HCT116 (cell line): ENCODE data around the gene ANKRD6. TPM values are rescaled to one million over a fixed set of nuclear protein-coding genes. Genes with fewer than 3 reads are reported as not detected.

ENCODE experiments used
- ATAC-seq: fragments of 200-7000 bp; cut with Tn5 transposase; 2 replicates; pipeline ENCODE4 v1.9.1; 2020; ENCODE audit warnings: mild to moderate bottlenecking, moderate library complexity
- BruUV-seq: library from RNA; stranded (reverse); fragments of 400-500 nt; replicated peaks from 2 replicates; lab custom pipeline; 2021; lab: Mats Ljungman, UMichigan
- CTCF ChIA-PET: fragments of 300-600 bp; sonication (Branson Sonifier 250); formaldehyde crosslinking; loops from one replicate; lab custom pipeline; 2021; ENCODE audit warnings: antibody characterized with exemption; lab: Charles Lee
- POLR2A ChIA-PET: fragments of 300-600, 350-600 bp; sonication (Branson Sonifier 250); formaldehyde crosslinking; loops from one replicate; lab custom pipeline; 2021; ENCODE audit warnings: antibody characterized with exemption; lab: Charles Lee
- RAD21 ChIA-PET, 2 experiments: fragments of 300-600 bp; sonication (Branson Sonifier 250); formaldehyde crosslinking; loops; one replicate each; lab custom pipeline; 2023; ENCODE audit warnings: low total read pairs in 2 of 2; ENCODE audit not compliant: uncharacterized antibody in 2 of 2, unreplicated experiment in 2 of 2, low non-redundant PET in 1 of 2; lab: Charles Lee
- DNase-seq: peaks from one replicate; pipeline ENCODE4 v3.0.0-alpha.2; 2010; ENCODE audit warnings: low read depth, low spot score
- H2AFZ ChIP-seq: fragments of 200-600 bp; shearing (Covaris generic), sonication (generic); 2 replicates; pipeline ENCODE4 v1.6.1; 2017; ENCODE audit warnings: low read depth, mixed run types, mixed read lengths, antibody characterized with exemption, low read length; ENCODE audit not compliant: poor library complexity, severe bottlenecking
- H3K27ac ChIP-seq: 2 replicates; pipeline ENCODE4 v1.5.1; 2012; ENCODE audit warnings: low read depth, low read length
- H3K27me3 ChIP-seq: fragments of 200-600 bp; sonication (generic); 2 replicates; pipeline ENCODE4 v1.6.1; 2016; ENCODE audit warnings: mixed run types, low read length, mixed read lengths; ENCODE audit not compliant: insufficient read depth
- H3K36me3 ChIP-seq, 2 experiments: fragments of 200-500 bp in 1 of 2; fragments of 200-600 bp in 1 of 2; sonication (Bioruptor generic) in 1 of 2; sonication (generic) in 1 of 2; 2 replicates each; pipeline versions ENCODE4 v1.5.1 to v1.6.1; 2014 to 2016; ENCODE audit warnings: low read length in 2 of 2, inconsistent platforms in 1 of 2, mixed read lengths in 1 of 2, mixed run types in 1 of 2; ENCODE audit not compliant: insufficient read depth in 2 of 2, control insufficient read depth in 1 of 2
- H3K4me1 ChIP-seq, 2 experiments: fragments of 200-600 bp in 1 of 2; sonication (generic) in 1 of 2; 2 replicates each; pipeline versions ENCODE4 v1.5.1 to v1.6.1; 2012 to 2017; ENCODE audit warnings: low read length in 2 of 2, inconsistent platforms in 1 of 2, mild to moderate bottlenecking in 1 of 2, mixed read lengths in 1 of 2, mixed run types in 1 of 2, moderate library complexity in 1 of 2; ENCODE audit not compliant: insufficient read depth in 2 of 2, control insufficient read depth in 1 of 2
- H3K4me2 ChIP-seq: fragments of 200-600 bp; sonication (generic); 2 replicates; pipeline ENCODE4 v1.6.1; 2017; ENCODE audit warnings: mixed run types, low read length, mixed read lengths
- H3K4me3 ChIP-seq, 2 experiments: fragments of 200-600 bp in 1 of 2; sonication (generic) in 1 of 2; replicated peaks in 1 of 2; 2 replicates each; pipeline ENCODE4 v1.5.1; 2011 to 2016; ENCODE audit warnings: low read length in 2 of 2, control low read depth in 1 of 2, low read depth in 1 of 2, mild to moderate bottlenecking in 1 of 2, mixed read lengths in 1 of 2, mixed run types in 1 of 2
- H3K79me2 ChIP-seq: fragments of 200-600 bp; sonication (generic); 2 replicates; pipeline ENCODE4 v1.6.1; 2017; ENCODE audit warnings: mild to moderate bottlenecking, mixed run types, low read length, moderate library complexity, mixed read lengths; ENCODE audit not compliant: insufficient read depth
- H3K9ac ChIP-seq: fragments of 200-600 bp; sonication (generic); 2 replicates; pipeline ENCODE4 v1.6.1; 2016; ENCODE audit warnings: low read length, mixed read lengths
- H3K9me2 ChIP-seq: fragments of 200-600 bp; sonication (generic), shearing (Covaris generic); 2 replicates; pipeline ENCODE4 v1.6.1; 2017; ENCODE audit warnings: mixed run types, mild to moderate bottlenecking, moderate library complexity; ENCODE audit not compliant: insufficient read depth
- H3K9me3 ChIP-seq, 2 experiments: fragments of 200-500 bp in 1 of 2; fragments of 200-600 bp in 1 of 2; sonication (Bioruptor generic) in 1 of 2; sonication (generic) in 1 of 2; 2 replicates each; pipeline ENCODE4 v1.6.1; 2014 to 2017; ENCODE audit warnings: low read length in 2 of 2, mixed read lengths in 2 of 2, inconsistent platforms in 1 of 2, low read depth in 1 of 2, mild to moderate bottlenecking in 1 of 2, mixed run types in 1 of 2, moderate library complexity in 1 of 2; ENCODE audit not compliant: control insufficient read depth in 1 of 2, insufficient read depth in 1 of 2
- H4K20me1 ChIP-seq: fragments of 200-600 bp; sonication (generic), shearing (Covaris generic); 2 replicates; pipeline ENCODE4 v1.6.1; 2017; ENCODE audit warnings: mixed run types, mild to moderate bottlenecking, moderate library complexity; ENCODE audit not compliant: insufficient read depth
- EZH2 ChIP-seq: fragments of 200-600 bp; sonication (generic); IDR thresholded peaks from 2 replicates; pipeline ENCODE4 v1.6.1; 2017; ENCODE audit warnings: antibody characterized with exemption, mixed run types
- FOSL1 ChIP-seq: IDR thresholded peaks from 2 replicates; pipeline ENCODE4 v1.6.1; 2012; ENCODE audit warnings: low read depth
- JUND ChIP-seq: IDR thresholded peaks from 2 replicates; pipeline ENCODE4 v1.6.1; 2012
- POLR2A ChIP-seq: IDR thresholded peaks from 2 replicates; pipeline ENCODE4 v1.7.0; 2011; ENCODE audit warnings: borderline replicate concordance; ENCODE audit not compliant: insufficient read depth, insufficient read length; ENCODE audit errors: extremely low read depth
- SIN3A ChIP-seq: IDR thresholded peaks from 2 replicates; pipeline ENCODE4 v1.6.1; 2012; ENCODE audit warnings: low read depth
- SP1 ChIP-seq: IDR thresholded peaks from 2 replicates; pipeline ENCODE4 v1.6.1; 2012; ENCODE audit warnings: low read depth
- YY1 ChIP-seq: IDR thresholded peaks from 2 replicates; pipeline ENCODE4 v1.6.1; 2011; ENCODE audit warnings: low read length, low read depth, moderate library complexity, mild to moderate bottlenecking; ENCODE audit not compliant: insufficient replicate concordance; ENCODE audit errors: extremely low read depth
- ZBTB33 ChIP-seq: IDR thresholded peaks from 2 replicates; pipeline ENCODE4 v1.6.1; 2011; ENCODE audit warnings: mild to moderate bottlenecking, low read length, moderate library complexity; ENCODE audit not compliant: insufficient replicate concordance; ENCODE audit errors: extremely low read depth
- intact Hi-C: fragments of 100-400 bp; cut with micrococcal nuclease; formaldehyde crosslinking; loops from 2 replicates; pipeline ENCODE4 v1.10.0; 2022
- total RNA-seq: library from RNA; stranded (reverse); gene quantifications from one replicate; pipeline ENCODE4 v1.2.1, GENCODE V29; 2021; ENCODE audit not compliant: unreplicated experiment
- TF ChIP-seq, protein P1 (sequence below): IDR thresholded peaks from 2 replicates; pipeline ENCODE4 v1.6.1; 2012

The ANKRD6 gene
- total RNA-seq, 1 experiment from 2014 or later: 9.9 TPM

GRCh38 chr6:89510393-89510792, 77.4 kb downstream of the ANKRD6 start:
- TF ChIP-seq YY1: no peak
- POLR2A ChIA-PET: no interaction called here
- Histone ChIP-seq H3K4me2 (no peak overlapping the region), H3K9ac (no peak overlapping the region), H2AFZ (no peak overlapping the region), H3K27ac (no peak overlapping the region), H3K9me2 (no peaks in the 10 kb centered on the region), H3K9me3 (no peaks in the 10 kb centered on the region), H3K4me1 (peaks cover 7 to 12% of the 10 kb centered on the region in 2 experiments; a peak in 3 of 4 replicates), H4K20me1 (no peaks in the 10 kb centered on the region), H3K4me3 (no peak overlapping the region), H3K36me3 (no peaks in the 10 kb centered on the region), H3K79me2 (no peaks in the 10 kb centered on the region), H3K27me3 (no peaks in the 10 kb centered on the region)
- no peak for DNase-seq
- intact Hi-C loops: no loop called here
- BruUV-seq: no TSS peak
- RAD21 ChIA-PET: no interaction called here
- ATAC-seq: no peak
- CTCF ChIA-PET: no interaction called here

- Histone ChIP-seq H3K9me2 (no peaks in the 10 kb centered on the region), H3K4me1 (no peaks in the 10 kb centered on the region), H3K79me2 (no peaks in the 10 kb centered on the region), H3K27ac (no peak overlapping the region), H3K9ac (no peak overlapping the region), H3K9me3 (no peaks in the 10 kb centered on the region), H3K4me3 (no peak overlapping the region), H3K27me3 (no peaks in the 10 kb centered on the region), H4K20me1 (no peaks in the 10 kb centered on the region), H3K4me2 (no peak overlapping the region), H2AFZ (no peak overlapping the region), H3K36me3 (no peaks in the 10 kb centered on the region)
- no TSS peak for BruUV-seq
- intact Hi-C loops: no loop called here
- CTCF ChIA-PET: no interaction called here
- ATAC-seq: no peak
- TF ChIP-seq, protein P1, sequence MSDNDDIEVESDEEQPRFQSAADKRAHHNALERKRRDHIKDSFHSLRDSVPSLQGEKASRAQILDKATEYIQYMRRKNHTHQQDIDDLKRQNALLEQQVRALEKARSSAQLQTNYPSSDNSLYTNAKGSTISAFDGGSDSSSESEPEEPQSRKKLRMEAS: no peak
- TF ChIP-seq JUND (no peak), EZH2 (no peak), ZBTB33 (no peak), SIN3A (no peak), POLR2A (no peak), SP1 (no peak), FOSL1 (no peak)
- no peak for DNase-seq
- POLR2A ChIA-PET: no interaction called here
- RAD21 ChIA-PET: no interaction called here
Observed at GRCh38 chr6:89518352-89519055, 85.6 kb downstream of the ANKRD6 start.
